ENCODE results near the gene C1orf74.

DNA sequence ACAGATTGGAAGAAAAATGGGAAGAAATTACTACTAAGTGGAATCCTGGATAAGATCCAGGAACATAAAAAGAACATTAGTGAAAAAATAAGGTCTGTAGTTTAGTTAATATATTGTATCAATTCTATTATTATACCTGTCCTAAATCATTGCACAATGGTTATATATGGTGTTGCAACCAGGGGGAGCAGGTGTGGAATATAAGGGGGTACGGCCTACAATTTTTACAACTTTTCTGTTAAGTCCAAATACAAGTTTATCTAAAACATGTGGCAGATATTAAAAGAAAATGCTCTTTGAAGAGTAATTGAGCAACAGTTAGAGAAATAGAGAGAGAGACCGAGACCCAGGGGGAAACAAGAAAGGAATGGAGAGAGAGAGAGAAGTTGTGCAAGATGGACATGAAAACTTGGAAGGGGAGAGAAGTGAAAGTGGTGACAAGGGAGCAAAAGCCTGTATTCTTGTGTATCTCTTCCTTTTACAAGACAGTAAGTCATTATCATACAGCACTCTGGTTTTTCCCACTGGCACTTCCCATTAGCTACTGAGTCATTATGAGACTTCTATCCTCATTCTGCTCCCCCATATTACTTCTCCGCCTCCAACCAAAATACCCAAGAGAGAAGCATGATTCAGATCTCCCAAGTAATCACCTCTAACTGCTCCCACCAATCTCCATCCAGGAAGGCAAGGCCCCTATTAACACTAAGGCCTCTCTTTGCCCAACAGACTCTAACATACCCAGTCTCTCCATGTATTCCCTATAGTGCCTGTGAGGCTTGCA, 50.8 kb downstream of the C1orf74 start:
- TF ChIP-seq SUZ12 (IDR thresholded peaks at IDR 0.05) (no peak), ELF4 (IDR thresholded peaks at IDR 0.05) (no peak)
